GM12878 (cell line): Measurements from ENCODE around the gene CCDC34. TPM values are rescaled to one million over a fixed set of nuclear protein-coding genes. Genes with fewer than 3 reads are reported as not detected.
A peak's percentile ranks its signal among the peaks of the same experiment; 100 is the strongest.

Source experiments
- ATAC-seq: fragments of 200-7000 bp; cut with Tn5 transposase; 3 replicates; pipeline ENCODE4 v1.9.1; 2020; ENCODE audit warnings: mild to moderate bottlenecking, moderate library complexity
- BruUV-seq: library from RNA; stranded (reverse); fragments of 400-500 nt; replicated peaks from 2 replicates; lab custom pipeline; 2021; lab: Mats Ljungman, UMichigan
- CTCF ChIA-PET: fragments of 300-600 bp; sonication (Branson Sonifier 250); formaldehyde crosslinking; extraction: SDS; loops from one replicate; lab custom pipeline; 2021; ENCODE audit warnings: inconsistent platforms; lab: Yijun Ruan, JAX
- POLR2A ChIA-PET: fragments of 350-600 bp; formaldehyde crosslinking; extraction: SDS; loops from one replicate; lab custom pipeline; 2021; ENCODE audit warnings: inconsistent platforms; lab: Charles Lee
- RAD21 ChIA-PET: fragments of 300-600 bp; sonication (Branson Sonifier 250); formaldehyde crosslinking; loops from one replicate; lab custom pipeline; 2023; ENCODE audit warnings: antibody characterized with exemption; ENCODE audit not compliant: unreplicated experiment; lab: Charles Lee
- SMC1A ChIA-PET: fragments of 300-600 bp; sonication (Branson Sonifier 250); formaldehyde crosslinking; loops from one replicate; lab custom pipeline; 2023; ENCODE audit not compliant: unreplicated experiment, uncharacterized antibody; lab: Charles Lee
- DNase-seq: peaks from one replicate; pipeline ENCODE4 v3.0.0-alpha.2; 2011; ENCODE audit warnings: low read depth, low spot score
- FAIRE-seq: peaks from 3 replicates; lab custom pipeline; 2011; peaks lifted over from hg19 to GRCh38; lab: Jason Lieb, UNC
- H2AFZ ChIP-seq: 2 replicates; pipeline ENCODE4 v1.6.0; 2011; ENCODE audit warnings: low read depth, low read length, control low read depth; ENCODE audit not compliant: control insufficient read depth
- H3K27ac ChIP-seq: 2 replicates; pipeline ENCODE4 v1.5.1; 2011; ENCODE audit warnings: control low read depth; ENCODE audit not compliant: control insufficient read depth, insufficient read depth
- H3K27me3 ChIP-seq, 2 experiments: replicated peaks in 1 of 2; 2 replicates each; pipeline versions ENCODE4 v1.6.0 to v1.6.1; 2011; ENCODE audit warnings: low read length in 1 of 2; ENCODE audit not compliant: control insufficient read depth in 2 of 2, insufficient read depth in 2 of 2
- H3K36me3 ChIP-seq, 2 experiments: 2 replicates each; pipeline ENCODE4 v1.5.1; 2011; ENCODE audit warnings: low read length in 1 of 2; ENCODE audit not compliant: control insufficient read depth in 2 of 2, insufficient read depth in 2 of 2
- H3K4me1 ChIP-seq: 2 replicates; pipeline ENCODE4 v1.6.1; 2011; ENCODE audit warnings: mild to moderate bottlenecking, low read length, moderate library complexity, mixed read lengths; ENCODE audit not compliant: control insufficient read depth, insufficient read depth
- H3K4me2 ChIP-seq: 2 replicates; pipeline ENCODE4 v1.6.0; 2011; ENCODE audit warnings: control low read depth; ENCODE audit not compliant: control insufficient read depth, insufficient read depth
- H3K4me3 ChIP-seq: fragments of 200-600 bp; sonication (generic); 2 replicates; pipeline ENCODE4 v1.5.1; 2016
- H3K79me2 ChIP-seq: 2 replicates; pipeline ENCODE4 v1.6.0; 2011; ENCODE audit warnings: low read length; ENCODE audit not compliant: control insufficient read depth, insufficient read depth
- H3K9ac ChIP-seq: 2 replicates; pipeline ENCODE4 v1.8.0; 2011; ENCODE audit warnings: low read length, control low read depth, mixed read lengths; ENCODE audit not compliant: control insufficient read depth, insufficient read depth
- H3K9me3 ChIP-seq: replicated peaks from 3 replicates; pipeline ENCODE4 v1.5.1; 2011; ENCODE audit warnings: mild to moderate bottlenecking, low read length; ENCODE audit not compliant: control insufficient read depth, insufficient read depth
- H4K20me1 ChIP-seq: 2 replicates; pipeline ENCODE4 v1.6.0; 2011; ENCODE audit not compliant: control insufficient read depth, insufficient read depth
- ATF3 ChIP-seq: IDR thresholded peaks from 2 replicates; pipeline ENCODE4 v1.6.1; 2011; ENCODE audit warnings: low read depth, mild to moderate bottlenecking, low read length, moderate library complexity, borderline replicate concordance; ENCODE audit errors: extremely low read depth
- BACH1 ChIP-seq: fragments of 450-650 bp; IDR thresholded peaks from 2 replicates; pipeline ENCODE4 v1.6.1; 2017; ENCODE audit warnings: mild to moderate bottlenecking, borderline replicate concordance
- CBX5 ChIP-seq: sonication (generic); IDR thresholded peaks from 2 replicates; pipeline ENCODE4 v1.6.1; 2016; ENCODE audit warnings: low read depth, moderate library complexity, mild to moderate bottlenecking, inconsistent platforms
- CEBPZ ChIP-seq: fragments of 150-350 bp; IDR thresholded peaks from 2 replicates; pipeline ENCODE4 v1.6.1; 2016; ENCODE audit warnings: low read depth, low read length
- CHD1 ChIP-seq: IDR thresholded peaks from 2 replicates; pipeline ENCODE4 v1.6.1; 2012; ENCODE audit warnings: low read depth, low read length, improper control_type of control experiment
- E2F4 ChIP-seq: IDR thresholded peaks from 2 replicates; pipeline ENCODE4 v1.6.1; 2012; ENCODE audit warnings: low read depth, low read length, improper control_type of control experiment
- EED ChIP-seq: sonication (generic); IDR thresholded peaks from 2 replicates; pipeline ENCODE4 v1.6.1; 2016; ENCODE audit warnings: antibody characterized with exemption, low read depth
- FOXM1 ChIP-seq: IDR thresholded peaks from 2 replicates; pipeline ENCODE4 v1.6.1; 2012; ENCODE audit warnings: low read depth, mild to moderate bottlenecking, inconsistent platforms, low read length, moderate library complexity
- IRF4 ChIP-seq: IDR thresholded peaks from 2 replicates; pipeline ENCODE4 v1.6.1; 2011; ENCODE audit warnings: low read depth, low read length
- PAX8 ChIP-seq: fragments of 450-650 bp; IDR thresholded peaks from 2 replicates; pipeline ENCODE4 v1.6.1; 2017; ENCODE audit warnings: mild to moderate bottlenecking, moderate library complexity
- POLR2AphosphoS5 ChIP-seq: IDR thresholded peaks from 2 replicates; pipeline ENCODE4 v1.6.1; 2011; ENCODE audit warnings: mild to moderate bottlenecking, low read length, inconsistent platforms
- RAD21 ChIP-seq: IDR thresholded peaks from 2 replicates; pipeline ENCODE4 v1.6.1; 2011; ENCODE audit warnings: mild to moderate bottlenecking, low read depth, low read length, moderate library complexity; ENCODE audit not compliant: insufficient read depth
- SMAD1 ChIP-seq: fragments of 450-650 bp; IDR thresholded peaks from 2 replicates; pipeline ENCODE4 v1.6.1; 2018; ENCODE audit warnings: mild to moderate bottlenecking, low read depth; ENCODE audit not compliant: partially characterized antibody
- SRF ChIP-seq, 2 experiments: IDR thresholded peaks; 2 replicates each; pipeline ENCODE4 v1.6.1; 2011; ENCODE audit warnings: low read depth in 2 of 2, low read length in 2 of 2, mild to moderate bottlenecking in 1 of 2, moderate library complexity in 1 of 2
- TCF12 ChIP-seq: IDR thresholded peaks from 2 replicates; pipeline ENCODE4 v1.6.1; 2011; ENCODE audit warnings: low read depth, mild to moderate bottlenecking, low read length
- YY1 ChIP-seq: IDR thresholded peaks from 2 replicates; pipeline ENCODE4 v1.6.1; 2011; ENCODE audit warnings: low read depth, mild to moderate bottlenecking, low read length
- ZSCAN29 ChIP-seq: fragments of 450-650 bp; IDR thresholded peaks from 2 replicates; pipeline ENCODE4 v1.6.1; 2017; ENCODE audit warnings: mild to moderate bottlenecking, moderate library complexity
- WGBS: methylation state at CpG from one replicate; pipeline ENCODE4 v1.1.6; 2016; ENCODE audit warnings: low lambda C conversion rate; ENCODE audit not compliant: insufficient replicate concordance, insufficient coverage; ENCODE audit errors: missing lambda C conversion rate; 5-methylcytosine and 5-hydroxymethylcytosine counted together
- in situ Hi-C: fragments of 300-500 bp; cut with MboI; formaldehyde crosslinking; loops from 9 replicates; pipeline ENCODE4 v1.14.3; 2018; ENCODE audit warnings: mixed read lengths
- intact Hi-C: fragments of 100-400 bp; cut with micrococcal nuclease; formaldehyde crosslinking; loops from one replicate; pipeline ENCODE4 v1.14.2; 2022; ENCODE audit not compliant: unreplicated experiment
- polyA plus RNA-seq, 11 experiments: library from polyadenylated mRNA; depleted of rRNA in 4 of 11; unstranded in 6 of 11; stranded (reverse) in 5 of 11; fragments of >200 nt; fragmentation: Nextera tagmentation in 4 of 11; fragmentation: Illumina TruSeq in 1 of 11; extraction: Ambion mirVana in 4 of 11; extraction: Trizol in 1 of 11; gene quantifications; 1 replicate in 1 of 11; 2 replicates in 10 of 11; pipeline versions ENCODE4 v1.2.1 to v1.2.3, GENCODE V29; 2011 to 2016; ENCODE audit warnings: inconsistent platforms in 2 of 11, missing spikeins in 2 of 11, low read depth in 1 of 11
- total RNA-seq, 4 experiments: library from RNA; depleted of rRNA in 3 of 4; stranded (reverse); fragments of >200 nt in 3 of 4; fragmentation: Illumina TruSeq in 1 of 4; extraction: Trizol in 1 of 4; gene quantifications; 2 replicates each; pipeline versions ENCODE4 v1.2.1 to v1.2.3, GENCODE V29; 2013 to 2021

The CCDC34 gene
- total and polyA plus RNA-seq, 10 of the 15 experiments (the other 5 are each of a cell fraction or from before 2014, with no cell fraction given): 6.2 to 39.1 (median 14.6) TPM

- DNase-seq (no peak), FAIRE-seq (no peak), ATAC-seq (no peak)
- Histone ChIP-seq H3K27me3 (no peaks in the 10 kb centered on the region), H3K9me3 (no peaks in the 10 kb centered on the region; the same call in 1 of the 3 replicates), H3K27ac (no peak overlapping the region), H4K20me1 (no peaks in the 10 kb centered on the region), H3K4me2 (no peak overlapping the region), H2AFZ (no peak overlapping the region), H3K4me1 (no peaks in the 10 kb centered on the region), H3K79me2 (no peaks in the 10 kb centered on the region), H3K9ac (no peak overlapping the region), H3K36me3 (no peaks in the 10 kb centered on the region), H3K4me3 (no peak overlapping the region)
- ChIA-PET RAD21 (no interaction called here), CTCF (interaction anchor here (1.4 to 9.2 kb wide), 2 partner anchors 106 to 194 kb away, joined by 5 to 209 read pairs; no protein-coding TSS in a partner anchor), POLR2A (no interaction called here), SMC1A (interaction anchor here (1.1 to 9.3 kb wide), 4 partner anchors 9 to 106 kb away, joined by 3 to 179 read pairs (median 4); no protein-coding TSS in a partner anchor)
- no TSS peak for BruUV-seq
- WGBS: 43% methylated on average over 6 of the region's 6 CpGs
- in situ Hi-C loops: no loop called here
- intact Hi-C loops: loop anchor here (10.0 kb wide), 1 partner anchor 537 kb away; no protein-coding TSS in a partner anchor
- TF ChIP-seq IRF4 (no peak), POLR2AphosphoS5 (no peak), BACH1 (no peak), FOXM1 (no peak), CEBPZ (peak; percentile 65), RAD21 (no peak), ATF3 (no peak), E2F4 (no peak), CHD1 (no peak), SMAD1 (no peak), PAX8 (no peak), CBX5 (0 out of 2 replicates have a peak, but pooled peaks have one; percentile 64), ZSCAN29 (no peak), EED (no peak), YY1 (0 out of 2 replicates have a peak, but pooled peaks have one; percentile 22), SRF (IDR thresholded peaks at IDR 0.05; ENCODE audit: low read depth in 2 of 2, low read length in 2 of 2) (no peak), TCF12 (no peak)
Observed at GRCh38 chr11:27291302-27291889, 71.6 kb downstream of the CCDC34 start.
